Right renal pelvis (tissue), 4 donors: Measurements from ENCODE around the gene MESP2. TPM values are rescaled to one million over a fixed set of nuclear protein-coding genes. Genes with fewer than 3 reads are reported as not detected.

Experiments used
- DNase-seq, 4 donors: peaks; one replicate each; pipeline ENCODE4 v3.0.0-alpha.2; 2013; ENCODE audit warnings: low read depth in 4 of 4, low spot score in 3 of 4, missing footprints in 1 of 4
- polyA plus RNA-seq, 4 donors: library from polyadenylated mRNA; unstranded; fragments of 120-200 nt; gene quantifications; one replicate each; pipeline ENCODE4 v1.2.1, GENCODE V29; 2013; ENCODE audit not compliant: insufficient read length in 4 of 4

MESP2 gene
- polyA plus RNA-seq, 4 donors: 0.18 to 0.80 (median 0.52) TPM

GRCh38 chr15:89754361-89755154 lies 21.6 kb upstream of the MESP2 start:
- DNase-seq: no peak

GRCh38 chr15:89755701-89756100 lies 20.4 kb upstream of the MESP2 start:
- no peak for DNase-seq

GRCh38 chr15:89756897-89757296 lies 19.2 kb upstream of the MESP2 start:
- no peak for DNase-seq

- no peak for DNase-seq
These were observed 17.8 kb upstream of the MESP2 start for GRCh38 chr15:89758283-89758682.

DNA sequence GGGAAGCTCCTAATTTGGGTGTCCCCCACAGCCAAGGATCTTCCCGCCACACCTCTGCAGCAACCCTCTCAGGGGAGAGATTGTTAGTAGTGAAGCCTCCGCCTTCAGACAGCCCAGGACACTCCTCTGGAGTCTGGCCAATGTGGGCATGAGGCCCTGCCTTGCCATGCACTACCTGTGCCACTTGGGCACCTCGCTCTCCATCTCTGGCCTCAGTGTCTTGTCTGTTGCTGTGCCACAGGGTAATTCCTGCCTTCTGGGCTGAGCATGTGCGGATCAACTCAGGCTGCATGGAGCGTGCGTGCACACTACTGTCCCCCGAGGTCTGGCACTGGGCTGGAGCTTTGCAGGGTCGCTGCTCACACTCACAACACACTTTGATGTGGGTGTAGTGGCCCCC lies 17.2 kb upstream of the MESP2 start:
- no peak for DNase-seq

- no peak for DNase-seq
These were observed 16.3 kb upstream of the MESP2 start for GRCh38 chr15:89759835-89760234.

GRCh38 chr15:89760303-89761008 lies 15.7 kb upstream of the MESP2 start:
- DNase-seq: peak in 2 of 4 donors; percentile 52 to 55

DNA sequence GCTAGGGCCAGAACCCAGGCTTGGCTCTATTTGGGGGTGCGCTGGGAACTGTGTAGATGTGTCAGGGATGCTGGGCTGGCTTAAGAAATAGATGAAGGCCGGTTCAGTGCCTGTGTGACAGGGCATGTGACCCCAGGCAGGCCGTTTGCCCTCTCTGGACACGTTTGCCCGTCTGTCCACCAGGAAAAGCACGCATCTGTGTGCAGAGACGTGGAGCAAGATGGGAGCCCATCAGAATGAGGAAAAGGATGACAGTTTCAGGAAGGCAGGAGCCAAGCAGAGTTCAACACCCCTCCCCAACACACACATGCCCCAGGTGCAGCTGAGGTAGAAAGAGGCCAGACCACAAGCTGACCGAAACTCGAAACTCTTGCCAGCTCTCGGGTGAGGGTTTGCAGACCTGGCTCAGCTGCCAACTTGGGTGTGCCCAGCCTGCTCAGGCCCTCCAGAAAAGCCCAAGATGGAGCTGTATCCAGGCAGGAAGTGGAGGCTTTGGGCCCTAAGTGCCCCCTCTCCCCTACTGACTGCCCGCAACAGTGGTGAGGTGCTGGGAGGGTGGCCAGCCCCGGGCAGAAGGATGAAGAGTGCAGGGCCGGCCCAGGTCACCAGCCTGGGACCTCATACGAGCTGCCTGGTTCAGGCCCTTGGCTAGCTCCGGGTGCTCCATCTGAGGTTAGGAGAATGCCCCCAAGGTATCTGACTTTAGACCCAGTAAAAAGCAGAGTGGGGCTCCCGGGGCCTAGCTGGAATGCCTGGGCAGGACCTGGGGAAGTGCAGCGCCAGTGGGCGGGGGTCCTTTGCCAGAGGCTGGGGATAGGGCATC lies 14.9 kb upstream of the MESP2 start:
- no peak for DNase-seq

DNA sequence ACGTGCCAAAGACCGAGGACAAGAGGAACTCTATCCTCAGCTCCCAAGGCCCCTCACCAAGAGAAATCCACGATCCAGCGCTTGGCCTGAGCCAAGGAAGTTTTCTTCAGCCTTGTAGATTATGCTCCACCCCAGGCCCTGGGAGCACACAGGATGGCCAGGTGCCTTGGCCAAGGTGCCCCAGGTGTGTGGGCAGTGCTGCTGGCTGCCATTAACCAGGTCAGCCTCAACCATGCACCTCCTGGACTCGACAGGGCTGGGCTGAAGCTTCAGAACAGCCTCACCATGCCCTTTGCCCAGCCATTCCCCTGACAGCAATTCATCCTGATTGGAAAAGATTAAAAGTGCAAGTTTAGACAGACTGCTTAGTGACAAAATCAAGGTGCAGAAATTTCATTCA lies 14.2 kb upstream of the MESP2 start:
- DNase-seq: no peak

- no peak for DNase-seq
These were observed 10.4 kb upstream of the MESP2 start for GRCh38 chr15:89765694-89766093.

GRCh38 chr15:89766357-89767311 lies 9.5 kb upstream of the MESP2 start:
- no peak for DNase-seq

- no peak for DNase-seq
These were observed 8.7 kb upstream of the MESP2 start for GRCh38 chr15:89767411-89767915.

DNA sequence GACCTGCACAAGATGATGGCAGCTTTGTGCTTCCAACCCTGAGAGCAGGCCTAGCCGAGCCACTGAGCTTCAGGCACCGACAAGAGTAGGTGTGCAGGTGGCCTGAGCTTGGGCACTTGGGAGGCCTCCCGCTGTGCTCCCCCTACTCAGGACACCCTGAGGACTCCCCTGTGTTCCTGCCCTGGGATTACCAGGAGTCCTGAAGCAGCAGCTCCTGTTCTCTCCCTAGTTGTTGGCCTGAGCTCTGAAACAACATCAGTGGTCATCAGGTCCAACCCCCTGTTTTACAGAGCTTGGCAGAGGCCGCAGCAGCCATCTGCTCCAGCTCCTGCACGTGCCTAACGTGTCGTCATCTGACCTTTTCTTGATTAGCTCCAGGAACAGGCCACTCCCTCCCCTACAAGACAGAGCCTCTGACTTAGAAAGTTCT lies 8.0 kb upstream of the MESP2 start:
- no peak for DNase-seq

GRCh38 chr15:89769366-89769765 lies 6.8 kb upstream of the MESP2 start:
- no peak for DNase-seq

- DNase-seq: no peak
These were observed 6.1 kb upstream of the MESP2 start for GRCh38 chr15:89770041-89770440.

- DNase-seq: no peak
These were observed 3.1 kb upstream of the MESP2 start for GRCh38 chr15:89772932-89773583.

GRCh38 chr15:89774492-89774891 lies 1.6 kb upstream of the MESP2 start:
- no peak for DNase-seq

DNA sequence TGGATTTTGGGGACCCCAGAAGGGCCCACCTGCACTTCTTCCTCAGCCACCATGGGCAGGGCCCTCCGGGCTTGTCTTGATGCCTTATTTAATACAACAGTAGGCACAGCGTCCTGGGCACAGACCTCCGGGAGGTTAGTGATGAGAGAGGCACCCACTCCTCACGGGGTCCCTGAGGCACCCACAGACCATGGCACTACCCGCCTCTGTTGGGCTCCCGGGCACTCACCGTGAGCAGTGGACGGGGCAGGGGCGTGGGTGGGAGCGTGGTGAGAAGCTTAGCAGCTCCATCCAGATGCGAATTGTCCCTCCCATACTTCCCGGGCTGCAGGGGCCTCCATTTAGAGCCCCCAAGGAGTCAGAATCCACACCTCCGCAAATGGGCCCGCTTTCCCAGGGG lies 317 bp upstream of the MESP2 start:
- no peak for DNase-seq

GRCh38 chr15:89777073-89777751 lies 1.1 kb downstream of the MESP2 start:
- no peak for DNase-seq
